Breast epithelium (tissue), 4 donors: ENCODE results near the gene PCSK4. TPM values are rescaled to one million over a fixed set of nuclear protein-coding genes. Genes with fewer than 3 reads are reported as not detected.
"Not testable (repeated sequence)": the region's sequence is repeated elsewhere in the genome, so short reads cannot be mapped to it uniquely, and the experiment has no call there.

Experiments
- DNase-seq, 2 donors: peaks; one replicate each; pipeline ENCODE4 v3.0.0-alpha.2; 2019; ENCODE audit warnings: low spot score in 2 of 2
- H3K27ac ChIP-seq, 2 donors: fragments of 200-600 bp; sonication (generic) in 1 of 2; one replicate each; pipeline ENCODE4 v1.5.1; 2016 to 2019; ENCODE audit warnings: mild to moderate bottlenecking in 1 of 2
- H3K27me3 ChIP-seq, 2 donors: fragments of 200-600 bp; sonication (generic) in 1 of 2; one replicate each; pipeline versions ENCODE4 v1.5.1 to v1.6.0; 2017 to 2019; ENCODE audit warnings: control low read depth in 1 of 2, mild to moderate bottlenecking in 1 of 2
- H3K36me3 ChIP-seq: fragments of 200-600 bp; one replicate; pipeline ENCODE4 v1.5.1; 2019
- H3K4me1 ChIP-seq, 2 donors: fragments of 200-600 bp; sonication (generic); one replicate each; pipeline ENCODE4 v1.5.1; 2016 to 2019; ENCODE audit warnings: control low read depth in 1 of 2
- H3K4me3 ChIP-seq, 3 donors: fragments of 200-600 bp; sonication (generic); 1 replicate in 2 of 3; 2 replicates in 1 of 3; pipeline ENCODE4 v1.5.1; 2016 to 2019; ENCODE audit warnings: mild to moderate bottlenecking in 3 of 3, moderate library complexity in 2 of 3
- H3K9me3 ChIP-seq, 2 donors: fragments of 200-600 bp; sonication (generic) in 1 of 2; one replicate each; pipeline ENCODE4 v1.5.1; 2016 to 2019; ENCODE audit warnings: control low read depth in 1 of 2
- CTCF ChIP-seq, 3 donors: fragments of 450-650 bp; IDR thresholded peaks; one replicate each; pipeline ENCODE4 v1.5.1; 2016 to 2017; ENCODE audit warnings: antibody characterized with exemption in 3 of 3, mild to moderate bottlenecking in 3 of 3, moderate library complexity in 3 of 3
- POLR2A ChIP-seq: fragments of 450-650 bp; IDR thresholded peaks from one replicate; pipeline ENCODE4 v1.6.1; 2016; ENCODE audit warnings: antibody characterized with exemption, mild to moderate bottlenecking, moderate library complexity
- POLR2AphosphoS5 ChIP-seq, 3 donors: sonication (generic); formaldehyde crosslinking; IDR thresholded peaks; one replicate each; pipeline ENCODE4 v1.6.1; 2017; ENCODE audit warnings: antibody characterized with exemption in 3 of 3
- intact Hi-C: fragments of 100-400 bp; cut with DNase I; formaldehyde crosslinking; loops from one replicate; pipeline ENCODE4 v1.15.1; 2023; ENCODE audit warnings: low total_unique reads
- total RNA-seq, 3 donors: library from RNA; depleted of rRNA; stranded (reverse); fragments of >200 nt; gene quantifications; one replicate each; pipeline ENCODE4 v1.1.0, GENCODE V29; 2016

PCSK4 gene
- total RNA-seq, 3 donors from 2014 or later, result 2.2 to 10.0 (median 5.9) TPM

GRCh38 chr19:1501200-1501595 lies 11.0 kb upstream of the PCSK4 start:
- TF ChIP-seq CTCF (IDR thresholded peaks at IDR 0.05) (no peak), POLR2A (no peak), POLR2AphosphoS5 (IDR thresholded peaks at IDR 0.05) (no peak)
- H3K4me3 ChIP-seq, result no peak overlapping the region
- peak; percentile 74 to 90 for DNase-seq
- no peaks in the 10 kb centered on the region for H3K36me3 ChIP-seq
- intact Hi-C loops, result no loop called here
- H3K27ac ChIP-seq, result peak overlapping the region; percentile 34 to 48
- peaks cover 0 to 2% of the 10 kb centered on the region in 2 donors for H3K4me1 ChIP-seq
- H3K27me3 ChIP-seq, result no peaks in the 10 kb centered on the region
- no peaks in the 10 kb centered on the region for H3K9me3 ChIP-seq

- H3K36me3 ChIP-seq, H3K4me1 ChIP-seq, H3K4me3 ChIP-seq, H3K27ac ChIP-seq, H3K9me3 ChIP-seq, H3K27me3 ChIP-seq, DNase-seq, intact Hi-C loops: not testable (repeated sequence)
Measured at GRCh38 chr19:1499231-1499630, 9.1 kb upstream of the PCSK4 start.

- Histone ChIP-seq H3K27ac (no peak overlapping the region), H3K9me3 (no peaks in the 10 kb centered on the region), H3K4me3 (no peak overlapping the region), H3K36me3 (no peaks in the 10 kb centered on the region), H3K4me1 (no peaks in the 10 kb centered on the region), H3K27me3 (peaks cover 0 to 2% of the 10 kb centered on the region in 2 donors)
- DNase-seq, result no peak
- no peak for TF ChIP-seq CTCF (IDR thresholded peaks at IDR 0.05)
- TF ChIP-seq POLR2A, result no peak
- no peak for TF ChIP-seq POLR2AphosphoS5 (IDR thresholded peaks at IDR 0.05)
- intact Hi-C loops, result no loop called here
Measured at GRCh38 chr19:1497578-1498235, 7.6 kb upstream of the PCSK4 start.

- Histone ChIP-seq H3K27ac (no peak overlapping the region), H3K4me3 (peak overlapping the region in 2 of 3 donors; percentile 26 to 54), H3K9me3 (no peaks in the 10 kb centered on the region), H3K4me1 (peaks cover 0 to under 1% of the 10 kb centered on the region in 2 donors), H3K27me3 (peaks cover 0 to 2% of the 10 kb centered on the region in 2 donors), H3K36me3 (no peaks in the 10 kb centered on the region)
- intact Hi-C loops, result no loop called here
- TF ChIP-seq CTCF (IDR thresholded peaks at IDR 0.05) (no peak), POLR2AphosphoS5 (IDR thresholded peaks at IDR 0.05) (no peak), POLR2A (no peak)
- DNase-seq, result no peak
Measured at GRCh38 chr19:1496714-1497577, 6.8 kb upstream of the PCSK4 start.

GRCh38 chr19:1495799-1496713 lies 5.9 kb upstream of the PCSK4 start:
- peak overlapping the region in 2 of 3 donors; percentile 26 to 54 for H3K4me3 ChIP-seq
- H3K27ac ChIP-seq, result peak overlapping the region; percentile 48 to 55
- H3K9me3 ChIP-seq, result no peaks in the 10 kb centered on the region
- DNase-seq, result peak in 1 of 2 donors; percentile 66
- H3K4me1 ChIP-seq, result peaks cover 0 to 7% of the 10 kb centered on the region in 2 donors
- peaks cover 0 to 2% of the 10 kb centered on the region in 2 donors for H3K27me3 ChIP-seq
- intact Hi-C loops, result no loop called here
- no peaks in the 10 kb centered on the region for H3K36me3 ChIP-seq
- no peak for TF ChIP-seq CTCF (IDR thresholded peaks at IDR 0.05)
- no peak for TF ChIP-seq POLR2AphosphoS5 (IDR thresholded peaks at IDR 0.05)
- no peak for TF ChIP-seq POLR2A
